Measurements from ENCODE around the gene PPM1H. TPM values are rescaled to one million over a fixed set of nuclear protein-coding genes. Genes with fewer than 3 reads are reported as not detected.

PPM1H gene
- total RNA-seq, 4 donors from 2014 or later = 0.46 to 3.4 (median 1.3) TPM

DNA sequence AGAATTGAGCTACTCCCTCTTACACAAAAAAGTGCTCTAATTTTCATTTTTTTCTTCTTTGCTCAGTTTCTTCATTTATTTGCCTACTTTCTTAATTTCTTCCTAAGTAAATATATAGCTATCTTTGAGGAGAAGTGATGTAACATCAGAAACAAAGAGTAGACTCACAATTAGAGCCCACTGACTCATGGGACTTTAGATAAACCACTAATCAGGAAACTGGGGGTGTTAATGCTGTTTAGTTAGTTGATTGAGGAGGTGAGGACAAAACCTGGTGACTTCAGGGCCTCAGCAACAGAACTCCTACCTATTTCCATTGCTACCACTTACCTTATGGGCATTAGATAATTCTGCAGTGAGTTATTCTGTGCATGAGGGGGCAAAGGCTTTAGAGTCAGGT lies 316.6 kb downstream of the PPM1H start:
- Histone ChIP-seq H3K27me3 (no peaks in the 10 kb centered on the region), H3K27ac (no peak overlapping the region), H3K4me3 (no peak overlapping the region), H3K36me3 (no peaks in the 10 kb centered on the region), H3K9me3 (no peaks in the 10 kb centered on the region), H3K4me1 (no peaks in the 10 kb centered on the region)
- ATAC-seq = no peak
- intact Hi-C loops (cut with DNase I; ENCODE audit: low total_unique reads) (no loop called here), in situ Hi-C loops (cut with MboI; ENCODE audit: low sequenced_read_pairs in 4 of 4) (no loop called here)
- no peak for TF ChIP-seq POLR2A (IDR thresholded peaks at IDR 0.05)
- TF ChIP-seq, protein P1, sequence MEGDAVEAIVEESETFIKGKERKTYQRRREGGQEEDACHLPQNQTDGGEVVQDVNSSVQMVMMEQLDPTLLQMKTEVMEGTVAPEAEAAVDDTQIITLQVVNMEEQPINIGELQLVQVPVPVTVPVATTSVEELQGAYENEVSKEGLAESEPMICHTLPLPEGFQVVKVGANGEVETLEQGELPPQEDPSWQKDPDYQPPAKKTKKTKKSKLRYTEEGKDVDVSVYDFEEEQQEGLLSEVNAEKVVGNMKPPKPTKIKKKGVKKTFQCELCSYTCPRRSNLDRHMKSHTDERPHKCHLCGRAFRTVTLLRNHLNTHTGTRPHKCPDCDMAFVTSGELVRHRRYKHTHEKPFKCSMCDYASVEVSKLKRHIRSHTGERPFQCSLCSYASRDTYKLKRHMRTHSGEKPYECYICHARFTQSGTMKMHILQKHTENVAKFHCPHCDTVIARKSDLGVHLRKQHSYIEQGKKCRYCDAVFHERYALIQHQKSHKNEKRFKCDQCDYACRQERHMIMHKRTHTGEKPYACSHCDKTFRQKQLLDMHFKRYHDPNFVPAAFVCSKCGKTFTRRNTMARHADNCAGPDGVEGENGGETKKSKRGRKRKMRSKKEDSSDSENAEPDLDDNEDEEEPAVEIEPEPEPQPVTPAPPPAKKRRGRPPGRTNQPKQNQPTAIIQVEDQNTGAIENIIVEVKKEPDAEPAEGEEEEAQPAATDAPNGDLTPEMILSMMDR (IDR thresholded peaks at IDR 0.05 in 4 of 5, conservative IDR thresholded peaks at IDR 0.05 in 1 of 5) = no peak
- no peak for DNase-seq

DNA sequence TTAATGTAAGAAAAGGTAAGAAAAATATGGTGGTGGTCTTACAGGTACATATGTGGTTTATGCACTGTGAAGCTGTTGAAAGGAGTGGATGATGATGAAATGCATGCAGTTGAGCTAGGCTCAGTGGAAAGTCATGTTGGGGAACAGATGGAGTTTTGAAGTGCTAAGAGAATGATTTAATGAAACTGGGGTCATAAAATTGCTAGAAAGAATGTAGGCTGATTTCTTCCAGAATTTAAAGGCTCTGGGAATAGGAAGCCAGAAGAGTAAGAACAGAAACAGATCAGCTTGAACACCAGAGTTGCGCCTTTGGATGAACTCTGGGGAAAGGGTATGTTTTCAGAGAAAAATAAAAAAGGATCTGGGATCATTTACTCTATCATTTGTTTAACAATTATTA lies 321.9 kb downstream of the PPM1H start:
- Histone ChIP-seq H3K27ac (no peak overlapping the region), H3K4me1 (no peaks in the 10 kb centered on the region), H3K27me3 (no peaks in the 10 kb centered on the region), H3K4me3 (no peak overlapping the region), H3K36me3 (no peaks in the 10 kb centered on the region), H3K9me3 (no peaks in the 10 kb centered on the region)
- ATAC-seq = no peak
- intact Hi-C loops (cut with DNase I; ENCODE audit: low total_unique reads) = no loop called here
- in situ Hi-C loops (cut with MboI; ENCODE audit: low sequenced_read_pairs in 4 of 4) = no loop called here
- DNase-seq = no peak
- TF ChIP-seq, protein P1 (IDR thresholded peaks at IDR 0.05 in 4 of 5, conservative IDR thresholded peaks at IDR 0.05 in 1 of 5) = no peak
- TF ChIP-seq POLR2A (IDR thresholded peaks at IDR 0.05) = no peak

DNA sequence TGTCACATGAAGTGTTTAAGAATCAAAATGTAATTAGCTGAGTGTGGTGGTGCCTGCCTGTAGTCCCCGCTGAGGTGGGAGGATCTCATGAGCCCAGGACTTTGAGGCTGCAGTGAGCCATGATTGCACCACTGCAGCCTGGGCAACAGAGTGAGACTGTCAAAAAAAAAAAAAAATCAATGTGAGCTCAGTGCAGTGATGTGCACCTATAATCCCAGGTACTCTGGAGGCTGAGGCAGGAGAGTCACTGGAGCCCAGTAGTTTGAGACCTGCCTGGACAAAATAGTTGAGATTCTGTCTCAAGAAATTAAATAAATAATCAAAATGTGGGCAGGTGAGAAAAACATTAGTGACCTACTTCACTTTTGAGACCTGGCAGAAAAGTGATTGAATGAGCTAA lies 328.3 kb downstream of the PPM1H start:
- TF ChIP-seq, protein P1 (IDR thresholded peaks at IDR 0.05 in 4 of 5, conservative IDR thresholded peaks at IDR 0.05 in 1 of 5) = no peak
- no peak for TF ChIP-seq POLR2A (IDR thresholded peaks at IDR 0.05)
- H3K9me3 ChIP-seq = no peaks in the 10 kb centered on the region
- in situ Hi-C loops (cut with MboI; ENCODE audit: low sequenced_read_pairs in 4 of 4) = no loop called here
- H3K36me3 ChIP-seq = no peaks in the 10 kb centered on the region
- DNase-seq (no peak), ATAC-seq (no peak)
- no peak overlapping the region for H3K4me3 ChIP-seq
- H3K27ac ChIP-seq = no peak overlapping the region
- intact Hi-C loops (cut with DNase I; ENCODE audit: low total_unique reads) = no loop called here
- H3K4me1 ChIP-seq = peaks cover 25 to 29% of the 10 kb centered on the region in 2 donors
- no peaks in the 10 kb centered on the region for H3K27me3 ChIP-seq

DNA sequence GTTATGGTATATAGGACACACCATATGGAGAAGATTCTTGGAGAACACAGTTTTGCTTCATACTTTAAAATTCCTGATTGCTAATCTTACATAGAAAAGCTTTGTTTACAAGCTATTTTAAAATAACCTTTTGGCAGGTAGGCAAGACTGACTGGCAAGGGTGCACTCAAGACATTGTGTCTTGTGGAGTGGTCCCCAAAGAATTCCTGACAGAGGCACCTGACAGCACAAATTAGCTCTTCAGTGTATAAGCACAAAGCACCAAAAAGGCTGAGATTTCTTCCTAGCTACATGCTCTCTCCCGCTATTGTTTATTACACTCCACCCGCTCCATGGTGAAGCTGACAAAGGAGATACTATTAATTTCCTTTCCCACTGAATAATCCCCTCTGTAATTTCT lies 329.0 kb downstream of the PPM1H start:
- ATAC-seq = no peak
- Histone ChIP-seq H3K9me3 (no peaks in the 10 kb centered on the region), H3K27ac (no peak overlapping the region), H3K4me1 (peaks cover 26 to 29% of the 10 kb centered on the region in 2 donors), H3K27me3 (no peaks in the 10 kb centered on the region), H3K36me3 (no peaks in the 10 kb centered on the region), H3K4me3 (no peak overlapping the region)
- TF ChIP-seq, protein P1 (IDR thresholded peaks at IDR 0.05 in 4 of 5, conservative IDR thresholded peaks at IDR 0.05 in 1 of 5) = no peak
- TF ChIP-seq POLR2A (IDR thresholded peaks at IDR 0.05) = no peak
- in situ Hi-C loops (cut with MboI; ENCODE audit: low sequenced_read_pairs in 4 of 4) = no loop called here
- intact Hi-C loops (cut with DNase I; ENCODE audit: low total_unique reads) = no loop called here
- no peak for DNase-seq

DNA sequence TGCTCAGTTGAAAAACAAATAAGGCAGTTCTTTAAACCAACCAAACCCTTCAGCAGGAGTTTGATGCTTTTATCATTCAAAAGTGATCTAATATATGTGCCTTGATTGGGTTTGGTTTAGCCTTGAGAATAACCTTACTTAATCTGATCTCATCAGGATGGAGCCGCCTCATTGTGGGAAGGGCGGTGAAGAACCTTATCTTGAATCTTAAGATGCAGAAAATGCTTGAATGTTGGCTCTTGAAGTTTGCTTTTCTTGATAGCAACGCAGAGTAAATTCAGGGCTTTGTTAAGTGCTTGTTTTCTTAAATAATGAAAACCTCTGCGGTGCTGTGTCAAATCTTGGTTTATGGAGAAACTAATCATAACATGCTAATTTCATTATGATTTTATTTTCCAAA lies 330.1 kb downstream of the PPM1H start:
- H3K36me3 ChIP-seq = no peaks in the 10 kb centered on the region
- H3K4me3 ChIP-seq = peak overlapping the region; percentile 77 to 86 (median 82)
- TF ChIP-seq, protein P1 (IDR thresholded peaks at IDR 0.05 in 4 of 5, conservative IDR thresholded peaks at IDR 0.05 in 1 of 5) = no peak
- TF ChIP-seq POLR2A (IDR thresholded peaks at IDR 0.05) = no peak
- intact Hi-C loops (cut with DNase I; ENCODE audit: low total_unique reads) = no loop called here
- in situ Hi-C loops (cut with MboI; ENCODE audit: low sequenced_read_pairs in 4 of 4) = no loop called here
- H3K27ac ChIP-seq = peak overlapping the region in 1 of 4 donors; percentile 96
- H3K27me3 ChIP-seq = no peaks in the 10 kb centered on the region
- DNase-seq (no peak), ATAC-seq (no peak)
- H3K4me1 ChIP-seq = peaks cover 26 to 29% of the 10 kb centered on the region in 2 donors
- no peaks in the 10 kb centered on the region for H3K9me3 ChIP-seq

Data from gastrocnemius medialis (tissue), 4 donors.